ENCODE measurements around the gene FHIT.

- no peak for TF ChIP-seq ZNF274 (IDR thresholded peaks at IDR 0.05; ENCODE audit: low read depth, low read length)
- TF ChIP-seq YY1 (IDR thresholded peaks at IDR 0.05; ENCODE audit: insufficient read depth, insufficient read length) = no peak
- TF ChIP-seq SUZ12 (IDR thresholded peaks at IDR 0.05; ENCODE audit: extremely low read depth, insufficient read depth, insufficient read length) = no peak
These were observed 523.2 kb downstream of the FHIT start for GRCh38 chr3:60728006-60728405.
